Measurements from ENCODE around the gene PDGFD.

The PDGFD gene

GRCh38 chr11:103887001-103887658 lies 276.8 kb downstream of the PDGFD start:
- DNase-seq, result peak in 21 of 51 donors; percentile 0 to 68 (median 15)

- DNase-seq, result no peak
These were observed 280.1 kb downstream of the PDGFD start for GRCh38 chr11:103883856-103884255.

GRCh38 chr11:103883291-103883690 lies 280.7 kb downstream of the PDGFD start:
- DNase-seq, result no peak

DNA sequence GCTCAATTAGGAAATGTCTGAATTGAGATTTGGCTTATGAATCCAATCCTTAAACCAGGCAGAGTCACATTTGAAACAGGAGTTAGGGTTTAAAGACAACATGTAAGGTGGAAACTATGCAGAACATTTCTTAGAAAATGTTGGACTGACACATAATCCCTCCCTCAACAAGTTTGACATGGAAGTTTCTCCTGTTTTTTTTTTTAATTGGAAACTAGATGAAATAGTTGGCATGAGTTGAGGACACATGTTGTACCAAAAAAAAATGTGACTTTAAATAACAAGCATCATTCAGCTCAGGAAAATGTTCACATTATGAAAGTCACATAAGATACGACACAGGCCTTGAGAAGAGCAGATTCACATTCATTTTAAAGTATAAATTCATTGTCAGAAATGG lies 282.4 kb downstream of the PDGFD start:
- no peak for DNase-seq

DNA sequence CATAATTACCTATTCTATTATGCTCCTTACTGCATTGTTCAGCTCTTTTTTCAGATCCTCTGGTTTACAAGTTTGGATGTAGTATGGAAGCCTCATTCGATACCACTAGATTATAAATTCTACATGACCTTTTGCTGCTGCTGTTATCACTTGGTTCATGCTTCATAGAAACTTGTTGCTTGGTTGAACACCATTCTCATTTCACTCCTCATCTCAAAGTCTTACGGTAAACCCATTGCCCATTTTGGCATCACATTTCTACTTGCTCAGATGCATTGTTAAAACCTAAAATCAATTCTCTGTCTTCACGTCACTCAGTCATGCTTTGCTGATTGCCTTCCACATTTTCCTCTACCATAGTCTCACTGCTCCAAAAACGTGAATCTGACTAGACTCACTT lies 283.0 kb downstream of the PDGFD start:
- DNase-seq, result no peak

- no peak for DNase-seq
These were observed 285.3 kb downstream of the PDGFD start for GRCh38 chr11:103878646-103879045.

- peak in 4 of 51 donors; percentile 2 to 15 (median 2) for DNase-seq
These were observed 286.7 kb downstream of the PDGFD start for GRCh38 chr11:103877221-103877620.

DNA sequence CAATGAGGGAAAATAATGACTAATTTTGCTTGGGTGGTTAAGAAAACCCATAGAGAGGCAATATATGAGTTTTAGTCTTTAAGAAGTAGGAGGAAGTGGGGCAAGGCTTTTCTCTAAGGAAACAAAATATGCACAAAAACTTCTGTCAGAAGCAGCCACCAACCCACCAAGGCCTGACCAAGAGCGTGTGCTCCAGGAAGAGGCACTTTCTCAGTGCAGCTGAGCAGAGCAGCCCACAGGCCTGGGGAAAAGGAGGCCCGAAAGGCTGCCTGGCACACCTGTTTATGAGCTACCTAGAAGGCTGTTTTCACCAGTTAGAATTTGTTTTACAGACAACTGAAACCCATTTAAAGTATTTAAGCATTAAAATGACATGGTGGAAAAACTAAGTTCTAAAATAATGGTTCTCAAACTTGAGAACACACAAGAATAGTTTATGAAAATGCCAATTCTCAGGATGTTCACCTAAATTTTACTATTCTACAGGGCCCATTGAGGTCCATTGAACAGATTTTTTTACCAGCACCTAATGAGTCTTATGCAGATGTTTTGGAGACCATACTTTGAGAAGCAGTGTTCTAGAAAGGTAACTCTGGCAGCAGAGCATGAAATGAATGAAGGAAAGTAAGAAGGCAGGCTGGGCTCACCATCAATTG lies 288.0 kb downstream of the PDGFD start:
- no peak for DNase-seq

- DNase-seq, result no peak
These were observed 291.2 kb downstream of the PDGFD start for GRCh38 chr11:103872748-103873147.

GRCh38 chr11:103871923-103872551 lies 291.9 kb downstream of the PDGFD start:
- DNase-seq, result no peak

GRCh38 chr11:103870821-103871309 lies 293.1 kb downstream of the PDGFD start:
- DNase-seq, result no peak

DNA sequence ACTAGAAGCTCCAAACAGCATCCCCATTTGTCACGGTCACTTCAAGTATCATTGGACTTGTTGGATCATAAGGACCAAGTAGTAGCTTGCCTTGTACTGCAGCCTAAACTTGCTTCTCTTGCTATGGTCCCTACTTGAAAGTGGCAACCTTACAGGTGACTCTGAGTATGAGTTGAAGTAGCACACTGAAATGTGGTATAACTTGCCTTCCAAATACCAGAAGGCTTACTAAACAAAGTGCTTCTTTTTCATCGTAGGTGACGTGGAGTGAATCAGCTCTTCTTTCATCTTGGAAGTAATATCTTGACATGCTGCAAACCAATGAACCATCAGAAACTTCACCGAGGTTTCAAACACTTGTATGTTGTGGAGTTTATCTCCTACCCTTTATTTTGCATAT lies 296.5 kb downstream of the PDGFD start:
- DNase-seq, result no peak

DNA sequence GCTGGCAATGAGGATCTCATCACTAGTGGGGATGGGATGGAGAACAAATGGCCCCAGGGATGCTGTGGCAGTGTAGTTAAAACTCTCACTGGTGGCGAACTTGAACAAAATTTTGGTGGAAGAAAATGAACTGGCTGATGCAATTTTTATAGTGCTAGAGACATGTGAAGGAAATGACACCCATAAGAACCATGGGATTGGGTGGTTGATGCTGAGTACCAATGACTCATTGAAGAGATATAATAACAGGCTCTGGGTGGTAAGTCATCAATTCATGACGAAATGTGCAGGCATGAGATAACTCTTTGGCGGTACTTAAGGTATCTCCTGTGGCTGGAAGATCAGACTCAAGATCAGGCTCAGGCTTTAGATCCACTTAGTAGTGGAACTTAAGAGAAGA lies 300.4 kb downstream of the PDGFD start:
- no peak for DNase-seq

GRCh38 chr11:103862802-103863174 lies 301.2 kb downstream of the PDGFD start:
- DNase-seq, result no peak

DNA sequence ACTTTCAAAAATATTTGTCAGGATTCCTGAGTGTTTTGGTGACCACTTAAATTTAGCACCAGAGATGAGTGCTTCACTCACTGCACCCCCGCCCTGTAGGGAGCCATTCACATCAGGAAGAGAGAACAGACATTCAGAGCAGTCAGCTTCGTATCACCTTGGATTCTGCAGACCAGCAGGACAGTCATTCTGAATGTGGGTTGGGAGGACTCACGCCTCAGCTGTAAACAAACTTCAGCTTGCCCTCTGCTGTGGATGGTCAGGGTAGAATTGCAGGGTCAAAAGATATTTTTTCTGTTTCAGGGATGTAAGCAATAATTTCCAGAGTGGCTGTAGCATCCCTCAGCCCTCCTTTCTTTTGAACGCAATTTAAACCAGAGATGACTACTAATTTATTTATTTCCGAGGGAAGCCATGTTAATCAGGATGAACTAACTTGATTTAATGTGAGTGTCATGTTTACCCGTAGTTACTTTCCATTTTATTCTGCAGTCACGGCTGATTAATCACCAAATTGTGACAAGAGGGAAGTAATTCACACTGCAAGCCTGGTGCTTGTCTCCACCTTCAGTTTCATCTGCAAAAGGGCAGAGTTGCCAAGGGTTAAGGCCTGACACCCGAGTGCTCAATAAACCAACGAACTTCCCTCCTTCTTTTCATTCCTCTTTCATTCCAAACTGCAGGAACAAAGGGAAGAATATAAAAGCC lies 301.7 kb downstream of the PDGFD start:
- no peak for DNase-seq

Measured in hypothalamus (tissue), 51 donors.